Left ventricle myocardium inferior (tissue), 1 donor: ENCODE measurements around the gene AJAP1. TPM values are rescaled to one million over a fixed set of nuclear protein-coding genes. Genes with fewer than 3 reads are reported as not detected.

Source experiments
- DNase-seq: peaks from one replicate; pipeline ENCODE4 v3.0.0-alpha.2; 2020
- H3K27ac ChIP-seq: fragments of 200-600 bp; replicated peaks from 2 replicates; pipeline ENCODE4 v1.8.0; 2021
- H3K27me3 ChIP-seq: fragments of 200-600 bp; 2 replicates; pipeline ENCODE4 v1.8.0; 2021; ENCODE audit warnings: low read depth
- H3K36me3 ChIP-seq: fragments of 200-600 bp; 2 replicates; pipeline ENCODE4 v1.8.0; 2021
- H3K4me1 ChIP-seq: fragments of 200-600 bp; 2 replicates; pipeline ENCODE4 v1.8.0; 2021
- H3K4me3 ChIP-seq: fragments of 200-600 bp; 2 replicates; pipeline ENCODE4 v1.8.0; 2021; ENCODE audit warnings: mild to moderate bottlenecking, moderate library complexity
- H3K9me3 ChIP-seq: fragments of 200-600 bp; replicated peaks from 2 replicates; pipeline ENCODE4 v1.8.0; 2021
- intact Hi-C: fragments of 100-400 bp; cut with micrococcal nuclease; formaldehyde crosslinking; loops from one replicate; pipeline ENCODE4 v1.11.0; 2022
- total RNA-seq: library from RNA; stranded (reverse); fragmentation: NEBNext Ultra II Directional; extraction: Animal tissue kit (Norgen Biotek cat#: 25700); gene quantifications from one replicate; pipeline ENCODE4 v1.2.1, GENCODE V29; 2021
- TF ChIP-seq, protein P1 (sequence below): fragments of 200-600 bp; IDR thresholded peaks from 2 replicates; pipeline ENCODE4 v1.8.0; 2021; ENCODE audit warnings: antibody characterized with exemption, mild to moderate bottlenecking, borderline replicate concordance
- donor health status: DM: no; HTN: yes; CAD: no; lungs with severe emphysema.

Gene AJAP1
- total RNA-seq, 1 donor from 2014 or later: 0.16 TPM

DNA sequence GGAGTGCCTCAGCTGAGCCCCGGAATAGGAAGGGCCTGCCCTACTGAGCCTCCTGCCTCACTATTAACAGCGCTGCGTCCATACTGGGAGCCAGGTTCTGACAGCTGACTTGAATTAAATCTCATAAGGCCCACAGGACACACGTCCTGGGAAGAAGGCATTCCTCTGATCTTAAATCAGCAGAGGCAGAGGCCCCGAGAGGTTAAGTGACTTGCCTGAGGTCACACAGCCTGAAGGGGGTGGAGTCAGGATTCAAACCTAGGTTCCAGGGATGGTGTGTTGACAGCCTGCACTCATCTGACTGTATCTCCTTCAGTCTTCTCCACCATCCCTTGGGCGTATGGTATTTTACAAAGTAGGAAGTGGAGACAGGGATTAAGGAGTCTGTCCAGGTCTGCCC lies 79.8 kb downstream of the AJAP1 start:
- DNase-seq: no peak
- Histone ChIP-seq H3K27ac (no peak overlapping the region), H3K9me3 (no peaks in the 10 kb centered on the region), H3K4me1 (no peaks in the 10 kb centered on the region), H3K4me3 (no peak overlapping the region), H3K27me3 (peaks cover 88% of the 10 kb centered on the region), H3K36me3 (no peaks in the 10 kb centered on the region)
- intact Hi-C loops: no loop called here
- TF ChIP-seq, protein P1, sequence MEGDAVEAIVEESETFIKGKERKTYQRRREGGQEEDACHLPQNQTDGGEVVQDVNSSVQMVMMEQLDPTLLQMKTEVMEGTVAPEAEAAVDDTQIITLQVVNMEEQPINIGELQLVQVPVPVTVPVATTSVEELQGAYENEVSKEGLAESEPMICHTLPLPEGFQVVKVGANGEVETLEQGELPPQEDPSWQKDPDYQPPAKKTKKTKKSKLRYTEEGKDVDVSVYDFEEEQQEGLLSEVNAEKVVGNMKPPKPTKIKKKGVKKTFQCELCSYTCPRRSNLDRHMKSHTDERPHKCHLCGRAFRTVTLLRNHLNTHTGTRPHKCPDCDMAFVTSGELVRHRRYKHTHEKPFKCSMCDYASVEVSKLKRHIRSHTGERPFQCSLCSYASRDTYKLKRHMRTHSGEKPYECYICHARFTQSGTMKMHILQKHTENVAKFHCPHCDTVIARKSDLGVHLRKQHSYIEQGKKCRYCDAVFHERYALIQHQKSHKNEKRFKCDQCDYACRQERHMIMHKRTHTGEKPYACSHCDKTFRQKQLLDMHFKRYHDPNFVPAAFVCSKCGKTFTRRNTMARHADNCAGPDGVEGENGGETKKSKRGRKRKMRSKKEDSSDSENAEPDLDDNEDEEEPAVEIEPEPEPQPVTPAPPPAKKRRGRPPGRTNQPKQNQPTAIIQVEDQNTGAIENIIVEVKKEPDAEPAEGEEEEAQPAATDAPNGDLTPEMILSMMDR: no peak

DNA sequence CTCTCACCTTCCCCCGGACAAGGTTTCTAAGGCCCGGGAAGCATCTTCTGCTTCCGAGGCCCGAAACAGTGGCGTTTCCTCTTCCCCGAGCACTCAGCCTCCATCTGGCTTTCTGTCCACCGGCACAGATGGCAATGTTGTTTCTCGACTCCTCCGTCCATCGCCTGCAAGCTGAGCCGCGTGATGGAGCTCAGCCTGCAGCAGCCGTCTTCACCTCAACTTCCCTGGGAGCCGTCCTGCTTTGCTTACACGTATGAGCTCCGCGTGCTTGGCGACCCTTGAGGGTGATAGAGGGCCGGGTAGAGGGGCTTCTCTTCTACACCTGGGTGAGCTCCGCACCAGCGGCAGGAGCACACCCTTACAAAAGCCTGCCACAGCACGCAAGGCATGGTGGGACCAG lies 80.4 kb downstream of the AJAP1 start:
- Histone ChIP-seq H3K4me1 (no peaks in the 10 kb centered on the region), H3K27ac (no peak overlapping the region), H3K9me3 (no peaks in the 10 kb centered on the region), H3K4me3 (no peak overlapping the region), H3K36me3 (no peaks in the 10 kb centered on the region), H3K27me3 (peaks cover 91% of the 10 kb centered on the region)
- TF ChIP-seq, protein P1: no peak
- DNase-seq: no peak
- intact Hi-C loops: no loop called here

DNA sequence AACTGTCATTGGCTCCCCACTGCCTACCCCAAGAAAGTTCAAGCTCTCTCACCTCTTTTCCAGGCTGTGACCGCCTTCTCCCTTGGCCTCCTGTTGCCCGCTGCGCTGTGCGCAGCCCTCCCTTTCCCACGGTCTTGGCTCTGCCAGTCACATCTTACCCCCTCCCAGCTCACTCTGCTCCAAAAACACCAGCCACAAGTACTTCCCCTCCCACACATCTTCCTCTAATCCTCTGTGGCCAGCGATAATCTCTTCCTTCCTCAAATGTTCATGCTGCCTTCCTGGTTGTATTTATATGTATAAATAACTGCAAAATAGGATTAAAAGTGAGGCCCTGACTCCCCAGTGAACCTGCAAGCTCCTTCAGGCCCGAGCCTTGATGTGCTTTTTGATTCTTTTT lies 81.8 kb downstream of the AJAP1 start:
- intact Hi-C loops: no loop called here
- DNase-seq: no peak
- no peaks in the 10 kb centered on the region for H3K36me3 ChIP-seq
- H3K27ac ChIP-seq: no peak overlapping the region
- no peaks in the 10 kb centered on the region for H3K4me1 ChIP-seq
- no peak overlapping the region for H3K4me3 ChIP-seq
- H3K27me3 ChIP-seq: peaks cover 95% of the 10 kb centered on the region
- TF ChIP-seq, protein P1: no peak
- H3K9me3 ChIP-seq: no peaks in the 10 kb centered on the region

DNA sequence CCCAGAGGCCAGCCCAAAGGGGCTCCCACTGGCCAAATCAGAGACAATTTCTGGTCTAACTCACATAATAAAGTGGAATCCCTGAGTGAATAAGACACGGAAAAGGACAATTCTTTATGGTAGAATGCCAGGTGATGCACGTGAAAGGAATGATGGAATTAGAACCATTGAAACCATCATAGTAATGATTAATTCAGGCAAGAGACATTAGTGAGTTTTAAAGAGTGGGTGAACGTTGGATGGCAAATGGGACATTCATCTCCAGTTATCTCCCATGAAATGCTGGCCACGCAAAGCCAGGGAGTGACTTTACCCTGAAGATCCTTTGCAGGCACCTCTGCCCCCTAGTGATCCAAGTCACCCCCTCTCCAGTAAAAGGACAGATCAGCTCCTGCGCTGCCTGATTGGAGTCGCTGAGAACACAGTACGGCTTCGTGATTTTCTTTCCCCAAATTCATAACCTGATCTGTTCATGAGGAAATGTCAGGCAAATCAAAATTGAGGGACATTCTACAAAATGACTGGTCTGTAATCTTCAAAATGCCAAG lies 87.5 kb downstream of the AJAP1 start:
- TF ChIP-seq, protein P1: no peak
- H3K27ac ChIP-seq: no peak overlapping the region
- no peaks in the 10 kb centered on the region for H3K9me3 ChIP-seq
- H3K27me3 ChIP-seq: peaks cover 86% of the 10 kb centered on the region
- no peaks in the 10 kb centered on the region for H3K4me1 ChIP-seq
- no peaks in the 10 kb centered on the region for H3K36me3 ChIP-seq
- intact Hi-C loops: no loop called here
- no peak overlapping the region for H3K4me3 ChIP-seq
- DNase-seq: no peak

DNA sequence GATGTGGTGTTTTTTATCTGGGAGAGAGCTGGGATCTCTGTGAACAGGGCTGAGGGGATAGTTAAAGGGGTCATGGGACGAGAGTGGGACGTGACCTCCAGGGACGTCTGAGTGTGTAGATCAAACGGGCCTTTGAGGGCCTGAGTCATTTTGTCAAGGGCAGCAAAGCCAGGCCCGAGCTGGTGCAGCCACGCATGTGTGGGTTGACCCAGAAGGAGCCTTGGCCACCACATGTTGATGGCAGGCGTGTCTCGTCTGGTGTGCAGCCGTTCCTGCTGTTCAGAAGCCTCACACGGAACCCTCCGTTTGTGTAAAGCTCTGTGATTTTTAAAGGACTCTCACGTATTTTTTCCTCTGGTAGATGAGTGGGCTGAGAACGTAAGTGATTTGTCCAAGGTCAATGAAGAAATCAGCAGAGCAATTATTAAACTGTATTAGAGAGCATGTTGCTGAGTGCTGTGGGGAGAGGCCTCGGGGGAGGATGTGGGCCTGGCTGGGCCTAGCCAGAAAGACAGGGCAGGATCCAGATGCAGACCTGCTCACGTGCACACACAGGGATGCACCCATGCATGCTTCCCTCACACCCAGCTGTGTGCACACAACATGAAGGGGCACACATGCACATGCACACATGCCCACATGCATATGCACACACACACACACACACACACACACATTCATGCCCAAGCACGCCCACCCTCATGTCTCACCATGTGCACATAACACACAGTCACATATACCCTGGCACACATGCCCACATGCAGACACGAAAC lies 89.8 kb downstream of the AJAP1 start:
- H3K9me3 ChIP-seq: no peaks in the 10 kb centered on the region
- H3K27me3 ChIP-seq: peaks cover 80% of the 10 kb centered on the region
- no peaks in the 10 kb centered on the region for H3K36me3 ChIP-seq
- no peaks in the 10 kb centered on the region for H3K4me1 ChIP-seq
- no peak for DNase-seq
- H3K4me3 ChIP-seq: no peak overlapping the region
- H3K27ac ChIP-seq: no peak overlapping the region
- TF ChIP-seq, protein P1: no peak
- intact Hi-C loops: no loop called here
